Measurements from ENCODE around the gene KIF5A. TPM values are rescaled to one million over a fixed set of nuclear protein-coding genes. Genes with fewer than 3 reads are reported as not detected.

The KIF5A gene
- polyA plus RNA-seq, 3 donors: 0.01 TPM; not detected in 2

GRCh38 chr12:57627501-57628279 is 77.8 kb downstream of the KIF5A start:
- H3K4me3 ChIP-seq (replicated peaks in 1 of 3; ENCODE audit: low read depth in 2 of 3, low read length in 3 of 3): no peak overlapping the region
- intact Hi-C loops (cut with micrococcal nuclease): loop anchor here in 1 of 2 donors (10.0 kb wide), 1 partner anchor 153 kb away; the partner anchor contains the start of gene ARHGAP9
- Mint-ChIP-seq H3K27ac (no peak overlapping the region), H3K36me3 (peaks cover 0 to 4% of the 10 kb centered on the region in 2 donors), H3K4me3 (peak overlapping the region; percentile 12 to 82), H3K9me3 (peaks cover 0 to 7% (median 2%) of the 10 kb centered on the region in 7 donors), H3K4me1 (peaks cover 12% of the 10 kb centered on the region), H3K27me3 (ENCODE audit: low read depth in 3 of 3) (peaks cover 89 to 99% (median 94%) of the 10 kb centered on the region in 3 donors)
- no peak overlapping the region for H3K9ac ChIP-seq (ENCODE audit: insufficient read depth, low read length, poor library complexity, severe bottlenecking)
- H3K36me3 ChIP-seq (replicated peaks in 1 of 2; ENCODE audit: control insufficient read depth in 1 of 2, insufficient read depth in 2 of 2, low read length in 2 of 2): no peaks in the 10 kb centered on the region
- H2AFZ ChIP-seq (ENCODE audit: insufficient read depth, low read depth, low read length, poor library complexity, severe bottlenecking): peak overlapping the region; percentile 35
- 1% methylated on average over 63 of the region's 67 CpGs for WGBS (ENCODE audit: insufficient coverage)
- no peak for DNase-seq
- H3K4me1 ChIP-seq (ENCODE audit: control insufficient read depth in 1 of 2, insufficient read depth in 2 of 2, low read length in 2 of 2): peaks cover 14 to 19% of the 10 kb centered on the region in 2 donors
- peak overlapping the region; percentile 36 for H3K4me2 ChIP-seq (replicated peaks; ENCODE audit: extremely low read depth, low read length, poor library complexity, severe bottlenecking)
- no peak for TF ChIP-seq CTCF (IDR thresholded peaks at IDR 0.05)
- H3K27me3 ChIP-seq (ENCODE audit: control insufficient read depth in 2 of 2, insufficient read depth in 2 of 2, low read length in 2 of 2): peaks cover 60 to 100% of the 10 kb centered on the region in 2 donors
- H4K20me1 ChIP-seq (ENCODE audit: insufficient read depth, low read length): no peaks in the 10 kb centered on the region
- H3K27ac ChIP-seq (ENCODE audit: low read depth in 1 of 2, low read length in 2 of 2): no peak overlapping the region
- peaks cover 0 to 32% of the 10 kb centered on the region in 2 donors for H3K9me3 ChIP-seq (replicated peaks in 1 of 2; ENCODE audit: control insufficient read depth in 1 of 2, insufficient read depth in 1 of 2, low read length in 2 of 2)
- H3K79me2 ChIP-seq (ENCODE audit: insufficient read depth, low read length): no peaks in the 10 kb centered on the region

GRCh38 chr12:57628280-57629191 is 78.7 kb downstream of the KIF5A start:
- no peaks in the 10 kb centered on the region for H3K79me2 ChIP-seq (ENCODE audit: insufficient read depth, low read length)
- H3K4me3 ChIP-seq (replicated peaks in 1 of 3; ENCODE audit: low read depth in 2 of 3, low read length in 3 of 3): no peak overlapping the region
- H2AFZ ChIP-seq (ENCODE audit: insufficient read depth, low read depth, low read length, poor library complexity, severe bottlenecking): no peak overlapping the region
- H3K4me1 Mint-ChIP-seq: peaks cover 17% of the 10 kb centered on the region
- 43% methylated on average over 22 of the region's 29 CpGs for WGBS (ENCODE audit: insufficient coverage)
- H3K27me3 ChIP-seq (ENCODE audit: control insufficient read depth in 2 of 2, insufficient read depth in 2 of 2, low read length in 2 of 2): peaks cover 59 to 98% of the 10 kb centered on the region in 2 donors
- H3K9me3 Mint-ChIP-seq: peaks cover 0 to 7% (median 2%) of the 10 kb centered on the region in 7 donors
- intact Hi-C loops (cut with micrococcal nuclease): loop anchor here in 1 of 2 donors (10.0 kb wide), 1 partner anchor 154 kb away; the partner anchor contains the start of gene ARHGAP9
- H3K27ac ChIP-seq (ENCODE audit: low read depth in 1 of 2, low read length in 2 of 2): no peak overlapping the region
- no peaks in the 10 kb centered on the region for H4K20me1 ChIP-seq (ENCODE audit: insufficient read depth, low read length)
- H3K27ac Mint-ChIP-seq: no peak overlapping the region
- peak overlapping the region in 1 of 2 donors; percentile 82 for H3K4me3 Mint-ChIP-seq
- TF ChIP-seq CTCF (IDR thresholded peaks at IDR 0.05): no peak
- H3K4me2 ChIP-seq (replicated peaks; ENCODE audit: extremely low read depth, low read length, poor library complexity, severe bottlenecking): peak overlapping the region; percentile 36
- peaks cover 0 to 30% of the 10 kb centered on the region in 2 donors for H3K9me3 ChIP-seq (replicated peaks in 1 of 2; ENCODE audit: control insufficient read depth in 1 of 2, insufficient read depth in 1 of 2, low read length in 2 of 2)
- H3K9ac ChIP-seq (ENCODE audit: insufficient read depth, low read length, poor library complexity, severe bottlenecking): no peak overlapping the region
- no peak for DNase-seq
- peaks cover 0 to 4% of the 10 kb centered on the region in 2 donors for H3K36me3 Mint-ChIP-seq
- peaks cover 86 to 100% (median 92%) of the 10 kb centered on the region in 3 donors for H3K27me3 Mint-ChIP-seq (ENCODE audit: low read depth in 3 of 3)
- no peaks in the 10 kb centered on the region for H3K36me3 ChIP-seq (replicated peaks in 1 of 2; ENCODE audit: control insufficient read depth in 1 of 2, insufficient read depth in 2 of 2, low read length in 2 of 2)
- peaks cover 16 to 28% of the 10 kb centered on the region in 2 donors for H3K4me1 ChIP-seq (ENCODE audit: control insufficient read depth in 1 of 2, insufficient read depth in 2 of 2, low read length in 2 of 2)

Measured in CD14-positive monocyte (primary cell).